ENCODE measurements around the gene DNAH2.

DNAH2 gene

DNA sequence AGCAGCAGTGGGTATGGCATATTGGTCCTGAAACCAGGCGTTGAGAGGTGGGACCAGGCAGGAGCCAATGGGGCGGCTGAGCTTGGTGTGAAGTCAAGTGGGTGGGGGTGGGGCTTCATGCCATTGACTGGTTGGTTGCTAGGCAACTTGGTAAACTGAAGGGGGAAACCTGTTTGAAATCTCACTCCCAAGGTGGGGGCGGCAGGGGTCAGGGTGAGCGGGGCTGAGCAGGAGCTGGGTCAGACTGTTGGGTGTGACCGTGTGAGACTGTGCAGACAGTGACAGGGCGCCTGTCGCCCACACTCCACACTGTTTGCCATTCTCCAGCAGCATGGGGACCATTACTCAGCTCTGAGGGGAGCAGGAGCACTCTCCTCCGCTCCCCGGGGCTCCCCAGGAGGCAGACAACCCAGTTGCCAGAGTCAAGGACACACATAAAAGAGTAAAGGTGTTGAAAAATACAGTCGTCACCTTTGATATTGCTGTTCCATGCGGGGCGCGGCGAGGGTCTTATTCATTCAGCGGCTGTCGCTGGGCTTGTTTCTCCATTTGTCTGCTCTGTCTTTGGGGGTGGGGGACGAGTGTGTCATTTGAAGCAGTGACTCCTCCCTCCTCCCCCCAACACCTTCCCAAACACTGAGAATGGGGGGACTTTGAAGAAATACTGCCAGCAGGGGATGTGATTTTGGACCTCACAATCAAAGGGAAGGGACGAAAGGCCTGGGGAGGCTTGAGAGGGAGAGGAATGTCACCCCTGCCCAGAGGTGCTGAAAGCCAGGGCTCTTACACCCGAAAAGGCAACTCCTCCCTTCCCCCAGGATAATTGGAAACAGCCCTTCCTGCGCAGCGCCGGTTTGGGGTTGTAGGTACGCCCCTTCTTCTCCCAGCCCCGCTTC lies 13.7 kb upstream of the DNAH2 start:
- Histone ChIP-seq H3K36me3 (ENCODE audit: control insufficient read depth in 4 of 4, insufficient read depth in 4 of 4, low read length in 3 of 4) (peaks cover 0 to 23% (median 16%) of the 10 kb centered on the region in 4 experiments), H3K4me3 (ENCODE audit: control insufficient read depth in 1 of 7, extremely low read depth in 1 of 7, insufficient read depth in 4 of 7, low read depth in 2 of 7, low read length in 6 of 7) (peak overlapping the region in 1 of 7 experiments; percentile 5), H3K4me1 (ENCODE audit: control extremely low read depth in 1 of 4, control insufficient read depth in 4 of 4, insufficient read depth in 4 of 4, low read length in 3 of 4) (peaks cover 0 to 25% (median 12%) of the 10 kb centered on the region in 4 experiments), H3K27ac (ENCODE audit: insufficient read depth in 1 of 2, low read depth in 1 of 2, low read length in 2 of 2, poor library complexity in 1 of 2, severe bottlenecking in 2 of 2) (no peak overlapping the region), H3K9me3 (ENCODE audit: control extremely low read depth in 1 of 5, control insufficient read depth in 4 of 5, insufficient read depth in 2 of 5, low read depth in 1 of 5, low read length in 4 of 5) (no peaks in the 10 kb centered on the region), H3K27me3 (replicated peaks in 2 of 5; ENCODE audit: control insufficient read depth in 4 of 5, insufficient read depth in 5 of 5, low read length in 4 of 5) (peaks cover 0 to 47% (median 27%) of the 10 kb centered on the region in 5 experiments)
- ChIA-PET CTCF (interaction anchor here (0.8 to 1.9 kb wide), 3 partner anchors 9 to 39 kb away, joined by 4 to 12 read pairs (median 5); partner anchors contain the start of genes TP53 and WRAP53), POLR2A (interaction anchor here (1.3 kb wide), 1 partner anchor 18 kb away, joined by 3 read pairs; no protein-coding TSS in a partner anchor)
- DNase-seq, result peak; percentile 43 to 78 (median 66)
- WGBS (ENCODE audit: insufficient coverage), result 54% methylated on average over 12 of the region's 24 CpGs

- Histone ChIP-seq H3K4me3 (ENCODE audit: control insufficient read depth in 1 of 7, extremely low read depth in 1 of 7, insufficient read depth in 4 of 7, low read depth in 2 of 7, low read length in 6 of 7) (peak within 1 kb of the TSS in 6 of 7 experiments; percentile 3 to 66 (median 46)), H3K27me3 (replicated peaks in 2 of 5; ENCODE audit: control insufficient read depth in 4 of 5, insufficient read depth in 5 of 5, low read length in 4 of 5) (peaks cover 0 to 47% (median 27%) of the 10 kb centered on the region in 5 experiments), H3K9me3 (ENCODE audit: control extremely low read depth in 1 of 5, control insufficient read depth in 4 of 5, insufficient read depth in 2 of 5, low read depth in 1 of 5, low read length in 4 of 5) (no peaks in the 10 kb centered on the region), H3K4me1 (ENCODE audit: control extremely low read depth in 1 of 4, control insufficient read depth in 4 of 4, insufficient read depth in 4 of 4, low read length in 3 of 4) (peaks cover 0 to 25% (median 12%) of the 10 kb centered on the region in 4 experiments), H3K36me3 (ENCODE audit: control insufficient read depth in 4 of 4, insufficient read depth in 4 of 4, low read length in 3 of 4) (peaks cover 0 to 23% (median 16%) of the 10 kb centered on the region in 4 experiments), H3K27ac (ENCODE audit: insufficient read depth in 1 of 2, low read depth in 1 of 2, low read length in 2 of 2, poor library complexity in 1 of 2, severe bottlenecking in 2 of 2) (no peak within 1 kb of the TSS)
- CTCF ChIA-PET, result interaction anchor here (1.8 to 1.9 kb wide), 2 partner anchors 9 to 18 kb away, joined by 5 to 7 read pairs; partner anchors contain the start of gene TP53
- WGBS (ENCODE audit: insufficient coverage), result 2% methylated on average over 28 of the region's 45 CpGs
- peak in 2 of 3 donors; percentile 44 to 53 for DNase-seq
- POLR2A ChIA-PET, result interaction anchor here (2.0 kb wide), 1 partner anchor 18 kb away, joined by 6 read pairs; no protein-coding TSS in a partner anchor
These were observed 12.8 kb upstream of the DNAH2 start, which contains the start of gene EFNB3 for GRCh38 chr17:7704601-7705268. Gene EFNB3 (plus strand): TSS chr17:7705202. CDS start chr17:7705599, 397 bp downstream.

DNA sequence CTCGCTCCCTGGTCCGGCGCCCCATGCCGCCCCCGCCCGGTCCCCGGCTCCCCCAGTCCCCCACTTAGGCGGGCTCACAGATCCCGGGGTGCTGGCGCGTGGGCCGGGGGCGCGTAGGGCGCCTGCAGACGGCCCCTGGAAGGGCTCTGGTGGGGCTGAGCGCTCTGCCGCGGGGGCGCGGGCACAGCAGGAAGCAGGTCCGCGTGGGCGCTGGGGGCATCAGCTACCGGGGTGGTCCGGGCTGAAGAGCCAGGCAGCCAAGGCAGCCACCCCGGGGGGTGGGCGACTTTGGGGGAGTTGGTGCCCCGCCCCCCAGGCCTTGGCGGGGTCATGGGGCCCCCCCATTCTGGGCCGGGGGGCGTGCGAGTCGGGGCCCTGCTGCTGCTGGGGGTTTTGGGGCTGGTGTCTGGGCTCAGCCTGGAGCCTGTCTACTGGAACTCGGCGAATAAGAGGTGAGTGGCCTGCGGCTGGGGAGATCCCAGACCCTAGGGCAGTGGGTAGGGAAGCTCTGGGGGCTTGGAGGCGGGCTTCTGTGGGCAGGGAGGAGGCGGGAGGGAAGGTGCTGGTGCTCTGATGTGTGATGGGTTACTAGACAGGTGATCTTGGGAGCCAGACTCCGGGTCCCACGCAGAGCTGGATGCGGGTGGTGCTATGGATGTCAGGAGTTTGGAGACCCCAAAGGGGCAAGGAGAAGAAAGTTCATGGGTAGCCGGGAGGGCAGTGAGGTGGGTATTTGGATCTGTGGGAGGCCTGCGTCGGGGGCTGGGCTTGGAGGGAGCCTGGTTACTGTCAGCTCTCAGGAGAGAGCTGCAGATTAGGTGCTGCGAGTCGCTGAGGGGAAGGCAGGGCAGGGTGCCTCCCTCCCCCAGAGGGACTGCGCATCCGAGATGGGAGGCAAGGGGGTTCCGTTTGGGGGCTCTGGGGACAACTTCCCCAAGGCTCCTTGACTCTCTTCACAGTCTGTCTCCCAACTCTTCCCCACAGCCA lies 12.0 kb upstream of the DNAH2 start:
- peak in 2 of 3 donors; percentile 43 to 49 for DNase-seq
- Histone ChIP-seq H3K27me3 (replicated peaks in 2 of 5; ENCODE audit: control insufficient read depth in 4 of 5, insufficient read depth in 5 of 5, low read length in 4 of 5) (peaks cover 0 to 47% (median 27%) of the 10 kb centered on the region in 5 experiments), H3K9me3 (ENCODE audit: control extremely low read depth in 1 of 5, control insufficient read depth in 4 of 5, insufficient read depth in 2 of 5, low read depth in 1 of 5, low read length in 4 of 5) (no peaks in the 10 kb centered on the region), H3K27ac (ENCODE audit: insufficient read depth in 1 of 2, low read depth in 1 of 2, low read length in 2 of 2, poor library complexity in 1 of 2, severe bottlenecking in 2 of 2) (no peak overlapping the region), H3K4me3 (ENCODE audit: control insufficient read depth in 1 of 7, extremely low read depth in 1 of 7, insufficient read depth in 4 of 7, low read depth in 2 of 7, low read length in 6 of 7) (peak overlapping the region in 4 of 7 experiments; percentile 28 to 66 (median 60)), H3K36me3 (ENCODE audit: control insufficient read depth in 4 of 4, insufficient read depth in 4 of 4, low read length in 3 of 4) (peaks cover 0 to 23% (median 14%) of the 10 kb centered on the region in 4 experiments), H3K4me1 (ENCODE audit: control extremely low read depth in 1 of 4, control insufficient read depth in 4 of 4, insufficient read depth in 4 of 4, low read length in 3 of 4) (peaks cover 0 to 25% (median 15%) of the 10 kb centered on the region in 4 experiments)
- WGBS (ENCODE audit: insufficient coverage), result 7% methylated on average over 27 of the region's 50 CpGs
- POLR2A ChIA-PET, result interaction anchor here (2.0 kb wide), 1 partner anchor 19 kb away, joined by 6 read pairs; no protein-coding TSS in a partner anchor
- CTCF ChIA-PET, result interaction anchor here (0.7 to 2.2 kb wide), 5 partner anchors 9 to 74 kb away, joined by 3 to 13 read pairs (median 5); partner anchors contain the start of genes TP53 and WRAP53

DNA sequence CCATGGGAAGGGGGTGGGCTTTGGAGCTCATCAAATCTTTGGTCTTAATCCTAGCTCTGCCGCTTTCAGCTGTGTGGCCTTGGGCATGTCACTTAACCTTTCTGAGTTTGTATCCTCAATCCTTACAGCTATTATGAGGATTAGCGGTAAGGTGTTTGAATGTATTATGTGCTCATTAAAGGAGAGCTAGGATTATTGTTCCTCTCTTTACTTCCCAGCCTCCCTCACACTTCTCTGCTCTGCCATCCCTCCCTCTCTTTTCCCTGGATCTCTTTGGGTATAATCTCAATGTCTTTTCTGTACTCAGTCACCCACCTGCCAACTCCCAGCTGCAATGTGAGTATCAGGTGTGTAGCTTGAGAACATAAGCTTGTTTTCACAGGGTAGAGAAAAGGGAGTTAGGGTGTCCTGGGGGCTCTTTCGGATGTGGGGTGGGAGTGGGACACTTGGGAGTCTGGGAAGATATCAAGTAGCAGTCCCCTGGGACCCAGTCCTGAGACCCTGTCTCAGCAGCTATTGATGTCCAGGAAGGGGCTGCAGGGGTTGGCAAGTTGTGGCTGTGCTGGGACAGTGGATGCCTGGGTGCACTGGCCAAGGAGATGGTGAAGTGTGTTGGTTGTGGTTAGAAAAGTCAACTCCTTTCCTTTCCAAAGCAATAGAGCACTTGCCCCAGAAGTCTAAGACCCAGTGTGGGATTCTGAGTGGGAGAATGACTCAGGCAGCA lies 10.8 kb upstream of the DNAH2 start:
- Histone ChIP-seq H3K27ac (ENCODE audit: insufficient read depth in 1 of 2, low read depth in 1 of 2, low read length in 2 of 2, poor library complexity in 1 of 2, severe bottlenecking in 2 of 2) (no peak overlapping the region), H3K4me1 (ENCODE audit: control extremely low read depth in 1 of 4, control insufficient read depth in 4 of 4, insufficient read depth in 4 of 4, low read length in 3 of 4) (peaks cover 0 to 25% (median 20%) of the 10 kb centered on the region in 4 experiments), H3K4me3 (ENCODE audit: control insufficient read depth in 1 of 7, extremely low read depth in 1 of 7, insufficient read depth in 4 of 7, low read depth in 2 of 7, low read length in 6 of 7) (no peak overlapping the region), H3K27me3 (replicated peaks in 2 of 5; ENCODE audit: control insufficient read depth in 4 of 5, insufficient read depth in 5 of 5, low read length in 4 of 5) (peaks cover 0 to 53% (median 27%) of the 10 kb centered on the region in 5 experiments), H3K36me3 (ENCODE audit: control insufficient read depth in 4 of 4, insufficient read depth in 4 of 4, low read length in 3 of 4) (peaks cover 0 to 14% (median 6%) of the 10 kb centered on the region in 4 experiments), H3K9me3 (ENCODE audit: control extremely low read depth in 1 of 5, control insufficient read depth in 4 of 5, insufficient read depth in 2 of 5, low read depth in 1 of 5, low read length in 4 of 5) (no peaks in the 10 kb centered on the region)
- ChIA-PET POLR2A (interaction anchor here (2.0 kb wide), 1 partner anchor 20 kb away, joined by 6 read pairs; no protein-coding TSS in a partner anchor), CTCF (interaction anchor here (1.3 to 2.2 kb wide), 4 partner anchors 7 to 75 kb away, joined by 3 to 13 read pairs (median 6); partner anchors contain the start of genes DNAH2 and WRAP53)
- WGBS (ENCODE audit: insufficient coverage), result 100% methylated on average over 1 of the region's 3 CpGs
- no peak for DNase-seq

DNA sequence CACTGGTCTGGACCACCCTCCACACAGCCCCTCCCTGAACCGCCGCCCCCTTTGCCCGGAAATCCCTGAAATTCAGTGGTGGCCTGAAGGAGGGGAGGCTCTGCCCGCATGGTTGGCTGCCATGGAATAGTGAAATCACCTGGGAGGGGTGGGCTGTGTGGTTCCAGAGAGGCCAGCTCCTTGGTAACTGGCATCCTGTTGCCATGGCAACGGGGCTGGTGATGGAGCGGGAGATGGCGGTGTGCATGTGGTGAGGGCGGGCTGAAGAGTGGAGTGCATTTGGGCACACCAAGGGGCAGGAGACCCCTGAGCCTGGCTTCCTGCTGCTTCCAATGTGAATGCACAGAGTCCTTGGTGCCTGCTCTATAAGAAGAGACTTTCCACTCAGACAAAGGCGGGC lies 10.1 kb upstream of the DNAH2 start:
- no peak overlapping the region for H3K27ac ChIP-seq (ENCODE audit: insufficient read depth in 1 of 2, low read depth in 1 of 2, low read length in 2 of 2, poor library complexity in 1 of 2, severe bottlenecking in 2 of 2)
- 91% methylated on average over 7 of the region's 9 CpGs for whole genome bisulfite sequencing (ENCODE audit: insufficient coverage)
- H3K36me3 ChIP-seq (ENCODE audit: control insufficient read depth in 4 of 4, insufficient read depth in 4 of 4, low read length in 3 of 4), result peaks cover 0 to 7% (median 2%) of the 10 kb centered on the region in 4 experiments
- ChIA-PET POLR2A (interaction anchor here (0.6 kb wide), 1 partner anchor 515 kb away, joined by 4 read pairs; no protein-coding TSS in a partner anchor), CTCF (interaction anchor here (1.4 to 2.2 kb wide), 2 partner anchors 10 to 18 kb away, joined by 6 to 13 read pairs; partner anchors contain the start of genes DNAH2 and WRAP53)
- peaks cover 0 to 25% (median 20%) of the 10 kb centered on the region in 4 experiments for H3K4me1 ChIP-seq (ENCODE audit: control extremely low read depth in 1 of 4, control insufficient read depth in 4 of 4, insufficient read depth in 4 of 4, low read length in 3 of 4)
- DNase-seq, result peak in 1 of 3 donors; percentile 24
- H3K27me3 ChIP-seq (replicated peaks in 2 of 5; ENCODE audit: control insufficient read depth in 4 of 5, insufficient read depth in 5 of 5, low read length in 4 of 5), result peaks cover 0 to 59% (median 27%) of the 10 kb centered on the region in 5 experiments
- H3K9me3 ChIP-seq (ENCODE audit: control extremely low read depth in 1 of 5, control insufficient read depth in 4 of 5, insufficient read depth in 2 of 5, low read depth in 1 of 5, low read length in 4 of 5), result no peaks in the 10 kb centered on the region
- no peak overlapping the region for H3K4me3 ChIP-seq (ENCODE audit: control insufficient read depth in 1 of 7, extremely low read depth in 1 of 7, insufficient read depth in 4 of 7, low read depth in 2 of 7, low read length in 6 of 7)
